Measurements from ENCODE around the gene SPTB.

Gene SPTB

DNA sequence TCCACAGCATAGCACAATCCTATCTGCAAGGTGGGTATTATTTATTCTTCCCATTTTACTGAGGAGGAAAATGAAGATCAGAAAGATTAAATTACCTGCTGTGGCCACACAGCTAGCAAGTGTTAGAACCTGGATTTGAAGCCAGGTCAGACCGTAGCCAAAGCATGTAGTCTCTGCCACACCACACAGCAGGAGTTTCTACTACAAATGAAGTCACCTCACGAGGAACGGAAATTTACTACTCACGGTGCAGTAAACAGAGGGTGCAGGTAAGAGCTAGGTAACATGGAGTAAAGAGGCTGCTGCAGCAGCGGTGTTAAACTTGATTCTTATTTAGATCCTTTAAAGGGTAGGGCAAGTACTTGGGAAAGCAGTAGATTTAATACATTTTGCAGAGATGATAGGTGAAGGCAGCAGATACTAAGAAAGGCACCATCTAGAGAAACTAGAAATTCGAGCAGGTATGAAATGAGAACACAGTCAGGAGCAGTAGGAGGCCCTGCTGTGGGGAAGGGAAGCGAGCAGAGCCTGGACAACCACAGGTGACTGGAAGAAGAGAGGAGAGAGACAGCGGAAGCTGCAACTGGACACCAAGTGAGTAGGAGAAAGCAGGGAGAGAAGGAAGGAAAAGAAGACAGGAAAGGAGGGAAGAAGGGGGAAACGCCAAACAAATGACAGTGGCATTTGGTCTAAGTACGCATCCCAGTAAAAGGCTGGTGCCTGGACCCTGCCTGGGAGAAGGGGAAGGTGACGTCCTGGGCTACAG, 21.5 kb downstream of the SPTB start:
- Histone ChIP-seq H3K4me2 (ENCODE audit: low read length) (no peak overlapping the region), H3K9me3 (ENCODE audit: control insufficient read depth, low read length) (no peaks in the 10 kb centered on the region)

GRCh38 chr14:64856529-64857445, 22.9 kb downstream of the SPTB start:
- H3K4me3 ChIP-seq (ENCODE audit: low read depth, low read length) = no peak overlapping the region
- peaks cover 27% of the 10 kb centered on the region for H3K79me2 ChIP-seq
- H3K9ac ChIP-seq = no peak overlapping the region
- no peak overlapping the region for H2AFZ ChIP-seq
- no peak overlapping the region for H3K27ac ChIP-seq
- peaks cover 7% of the 10 kb centered on the region for H3K4me1 ChIP-seq
- H3K4me2 ChIP-seq (ENCODE audit: low read length) = no peak overlapping the region
- H3K36me3 ChIP-seq (ENCODE audit: control insufficient read depth, insufficient read depth, low read length) = no peaks in the 10 kb centered on the region
- no peaks in the 10 kb centered on the region for H3K9me3 ChIP-seq (ENCODE audit: control insufficient read depth, low read length)
- H3K27me3 ChIP-seq (ENCODE audit: control insufficient read depth, insufficient read depth, low read length) = no peaks in the 10 kb centered on the region
- TF ChIP-seq, protein P1, sequence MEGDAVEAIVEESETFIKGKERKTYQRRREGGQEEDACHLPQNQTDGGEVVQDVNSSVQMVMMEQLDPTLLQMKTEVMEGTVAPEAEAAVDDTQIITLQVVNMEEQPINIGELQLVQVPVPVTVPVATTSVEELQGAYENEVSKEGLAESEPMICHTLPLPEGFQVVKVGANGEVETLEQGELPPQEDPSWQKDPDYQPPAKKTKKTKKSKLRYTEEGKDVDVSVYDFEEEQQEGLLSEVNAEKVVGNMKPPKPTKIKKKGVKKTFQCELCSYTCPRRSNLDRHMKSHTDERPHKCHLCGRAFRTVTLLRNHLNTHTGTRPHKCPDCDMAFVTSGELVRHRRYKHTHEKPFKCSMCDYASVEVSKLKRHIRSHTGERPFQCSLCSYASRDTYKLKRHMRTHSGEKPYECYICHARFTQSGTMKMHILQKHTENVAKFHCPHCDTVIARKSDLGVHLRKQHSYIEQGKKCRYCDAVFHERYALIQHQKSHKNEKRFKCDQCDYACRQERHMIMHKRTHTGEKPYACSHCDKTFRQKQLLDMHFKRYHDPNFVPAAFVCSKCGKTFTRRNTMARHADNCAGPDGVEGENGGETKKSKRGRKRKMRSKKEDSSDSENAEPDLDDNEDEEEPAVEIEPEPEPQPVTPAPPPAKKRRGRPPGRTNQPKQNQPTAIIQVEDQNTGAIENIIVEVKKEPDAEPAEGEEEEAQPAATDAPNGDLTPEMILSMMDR (IDR thresholded peaks at IDR 0.05) = no peak

More for the DNA sequence above, 21.5 kb downstream of the SPTB start:
- Histone ChIP-seq H3K27ac (peak overlapping the region; percentile 51), H3K4me3 (ENCODE audit: low read depth, low read length) (no peak overlapping the region), H3K79me2 (peaks cover 19% of the 10 kb centered on the region), H3K4me1 (peaks cover 7% of the 10 kb centered on the region), H3K36me3 (ENCODE audit: control insufficient read depth, insufficient read depth, low read length) (no peaks in the 10 kb centered on the region), H3K27me3 (ENCODE audit: control insufficient read depth, insufficient read depth, low read length) (no peaks in the 10 kb centered on the region), H2AFZ (peak overlapping the region; percentile 44), H3K9ac (no peak overlapping the region)
- TF ChIP-seq, protein P1 (IDR thresholded peaks at IDR 0.05) = no peak

GRCh38 chr14:64855721-64856528, 23.8 kb downstream of the SPTB start:
- Histone ChIP-seq H3K9ac (no peak overlapping the region), H3K4me1 (peaks cover 7% of the 10 kb centered on the region), H3K4me2 (ENCODE audit: low read length) (no peak overlapping the region), H3K9me3 (ENCODE audit: control insufficient read depth, low read length) (no peaks in the 10 kb centered on the region), H3K36me3 (ENCODE audit: control insufficient read depth, insufficient read depth, low read length) (no peaks in the 10 kb centered on the region), H3K4me3 (ENCODE audit: low read depth, low read length) (no peak overlapping the region), H3K27me3 (ENCODE audit: control insufficient read depth, insufficient read depth, low read length) (no peaks in the 10 kb centered on the region), H2AFZ (no peak overlapping the region), H3K79me2 (peaks cover 31% of the 10 kb centered on the region), H3K27ac (no peak overlapping the region)
- TF ChIP-seq, protein P1 (IDR thresholded peaks at IDR 0.05) = no peak

- H3K9me3 ChIP-seq (ENCODE audit: control insufficient read depth, low read length) = no peaks in the 10 kb centered on the region
Measured at GRCh38 chr14:64850369-64851137, 29.2 kb downstream of the SPTB start.

More at GRCh38 chr14:64850369-64851137, 29.2 kb downstream of the SPTB start:
- Histone ChIP-seq H3K27ac (no peak overlapping the region), H3K27me3 (ENCODE audit: control insufficient read depth, insufficient read depth, low read length) (no peaks in the 10 kb centered on the region), H3K4me2 (ENCODE audit: low read length) (no peak overlapping the region), H3K4me1 (peaks cover 7% of the 10 kb centered on the region), H3K36me3 (ENCODE audit: control insufficient read depth, insufficient read depth, low read length) (no peaks in the 10 kb centered on the region), H3K4me3 (ENCODE audit: low read depth, low read length) (no peak overlapping the region), H3K9ac (no peak overlapping the region), H3K79me2 (peaks cover 37% of the 10 kb centered on the region), H2AFZ (no peak overlapping the region)
- TF ChIP-seq, protein P1 (IDR thresholded peaks at IDR 0.05) = no peak

Data from parathyroid adenoma (tissue), 2 donors.